NCI-H446 treated with DMSO at 0.1 percent for 48 hours (cell line): ENCODE results near the gene CNOT4.
"Not testable (repeated sequence)": the region's sequence is repeated elsewhere in the genome, so short reads cannot be mapped to it uniquely, and the experiment has no call there.

Source experiments
- DNase-seq: peaks from one replicate; lab custom pipeline; 2025; lab: John Stamatoyannopoulos, UW

CNOT4 gene

GRCh38 chr7:135322571-135323340, 187.1 kb downstream of the CNOT4 start:
- no peak for DNase-seq

GRCh38 chr7:135321556-135321955, 188.3 kb downstream of the CNOT4 start:
- DNase-seq = peak; percentile 38

GRCh38 chr7:135320953-135321352, 188.9 kb downstream of the CNOT4 start:
- DNase-seq = not testable (repeated sequence)

GRCh38 chr7:135320268-135320667, 189.6 kb downstream of the CNOT4 start:
- peak; percentile 52 for DNase-seq

- no peak for DNase-seq
Measured at GRCh38 chr7:135317676-135318325, 192.1 kb downstream of the CNOT4 start.

- DNase-seq = no peak
Measured at GRCh38 chr7:135316648-135317313, 193.1 kb downstream of the CNOT4 start.

- DNase-seq = no peak
Measured at GRCh38 chr7:135313971-135314370, 195.9 kb downstream of the CNOT4 start.
